ENCODE results near the gene PLOD1. TPM values are rescaled to one million over a fixed set of nuclear protein-coding genes. Genes with fewer than 3 reads are reported as not detected.

The PLOD1 gene
- total and polyA plus RNA-seq, 2 of the 13 experiments (the other 11 are each of a cell fraction or from before 2014, with no cell fraction given), result 70.1 to 318 TPM

GRCh38 chr1:11908095-11908675 lies 26.3 kb upstream of the PLOD1 start (continued):
- TF ChIP-seq BATF2 (CRISPR knock-in tag; IDR thresholded peaks at IDR 0.05) (no peak), GABPB1 (CRISPR knock-in tag; IDR thresholded peaks at IDR 0.05) (no peak), ZBTB3 (CRISPR knock-in tag; IDR thresholded peaks at IDR 0.05; ENCODE audit: borderline replicate concordance, low read depth) (no peak; the same call in 1 of the 2 replicates), ATF7 (IDR thresholded peaks at IDR 0.05) (no peak), ATF7 (CRISPR knock-in tag; IDR thresholded peaks at IDR 0.05) (no peak; the same call in 1 of the 2 replicates), DDIT3 (CRISPR knock-in tag; IDR thresholded peaks at IDR 0.05) (peak; percentile 91; the same call in 1 of the 2 replicates), SOX5 (CRISPR knock-in tag; IDR thresholded peaks at IDR 0.05; ENCODE audit: borderline replicate concordance) (peak; percentile 70), MYNN (CRISPR knock-in tag; IDR thresholded peaks at IDR 0.05; ENCODE audit: low read depth) (no peak), HOXA9 (CRISPR knock-in tag; IDR thresholded peaks at IDR 0.05; ENCODE audit: borderline replicate concordance) (peak; percentile 66; the same call in 1 of the 2 replicates), THYN1 (CRISPR knock-in tag; IDR thresholded peaks at IDR 0.05; ENCODE audit: borderline replicate concordance, low read depth) (no peak), PATZ1 (CRISPR knock-in tag; IDR thresholded peaks at IDR 0.05) (0 out of 2 replicates have a peak, but pooled peaks have one; percentile 9), ZBTB8A (CRISPR knock-in tag; IDR thresholded peaks at IDR 0.05; ENCODE audit: borderline replicate concordance, low read depth) (peak; percentile 81; the same call in 1 of the 2 replicates), FOXA3 (CRISPR knock-in tag; IDR thresholded peaks at IDR 0.05) (peak; percentile 63), ZNF234 (CRISPR knock-in tag; conservative IDR thresholded peaks at IDR 0.05) (no peak), SCMH1 (CRISPR knock-in tag; IDR thresholded peaks at IDR 0.05; ENCODE audit: borderline replicate concordance) (no peak), TRIM24 (CRISPR knock-in tag; IDR thresholded peaks at IDR 0.05) (no peak), KDM1A (CRISPR knock-in tag; IDR thresholded peaks at IDR 0.05) (no peak), ZNF275 (CRISPR knock-in tag; IDR thresholded peaks at IDR 0.05; ENCODE audit: borderline replicate concordance) (peak; percentile 75; the same call in 1 of the 2 replicates), ATF4 (CRISPR knock-in tag; IDR thresholded peaks at IDR 0.05) (peak; percentile 68 to 81; a peak in 3 of 4 replicates), NCOR1 (IDR thresholded peaks at IDR 0.05; ENCODE audit: borderline replicate concordance, low read length) (no peak), CEBPG (CRISPR knock-in tag; IDR thresholded peaks at IDR 0.05) (peak; percentile 48), ZNF556 (CRISPR knock-in tag; IDR thresholded peaks at IDR 0.05; ENCODE audit: borderline replicate concordance) (0 out of 2 replicates have a peak, but pooled peaks have one; percentile 58), ZNF644 (CRISPR knock-in tag; IDR thresholded peaks at IDR 0.05; ENCODE audit: low read depth) (no peak), TARDBP (CRISPR knock-in tag; IDR thresholded peaks at IDR 0.05) (peak; percentile 86; the same call in 1 of the 2 replicates), NFRKB (IDR thresholded peaks at IDR 0.05) (no peak), ZNF7 (CRISPR knock-in tag; IDR thresholded peaks at IDR 0.05) (peak; percentile 54; the same call in 1 of the 2 replicates), ZNF432 (CRISPR knock-in tag; IDR thresholded peaks at IDR 0.05; ENCODE audit: borderline replicate concordance) (no peak)
